ENCODE results near the gene PFKFB2. TPM values are rescaled to one million over a fixed set of nuclear protein-coding genes. Genes with fewer than 3 reads are reported as not detected.

PFKFB2 gene
- total and polyA plus RNA-seq, 8 donors = 4.4 to 28.5 (median 10.4) TPM

DNA sequence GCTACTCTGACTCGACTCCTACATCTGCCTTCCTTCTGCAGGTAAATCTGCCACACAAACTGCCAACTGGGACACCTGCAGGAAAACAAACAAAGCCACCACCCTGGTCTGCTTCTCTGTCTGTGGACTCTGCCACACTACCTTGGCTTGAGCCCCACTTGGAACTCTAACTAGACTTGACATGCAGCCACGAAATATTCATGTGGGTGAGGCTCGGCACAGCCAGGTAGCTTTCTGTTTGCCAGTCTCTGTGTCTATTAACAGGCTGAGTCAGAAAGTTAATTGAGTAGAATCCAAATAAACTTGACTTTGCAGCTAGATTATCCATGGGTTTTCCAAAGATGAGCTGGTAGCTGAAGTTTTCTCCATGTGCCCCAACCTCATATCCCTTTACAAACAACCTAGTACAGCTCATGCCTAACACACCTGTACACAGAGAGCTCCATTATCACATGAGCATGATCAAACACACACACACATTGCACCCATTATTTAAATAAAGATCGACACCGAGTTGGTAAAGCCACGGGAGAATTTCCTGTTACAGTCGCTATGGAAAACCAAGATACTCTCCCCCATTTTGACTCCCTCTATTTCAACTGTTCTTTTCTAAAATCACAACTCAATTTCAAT, 21.3 kb upstream of the PFKFB2 start:
- 9 to 11% methylated on average over 7 of the region's 7 CpGs for WGBS, 2 donors
- peaks cover 17 to 44% (median 34%) of the 10 kb centered on the region in 3 donors for H3K4me1 ChIP-seq
- intact Hi-C loops (cut with DNase I) = no loop called here
- peak in 4 of 6 donors; percentile 73 to 84 (median 80) for DNase-seq
- peak overlapping the region; percentile 11 to 47 (median 40) for H3K4me3 ChIP-seq
- no peaks in the 10 kb centered on the region for H3K36me3 ChIP-seq
- ATAC-seq = peak; percentile 75 to 79 (median 77)
- peak overlapping the region; percentile 41 to 92 (median 76) for H3K27ac ChIP-seq
- no peak for FAIRE-seq
- H3K27me3 ChIP-seq = no peaks in the 10 kb centered on the region
- TF ChIP-seq, protein P1, sequence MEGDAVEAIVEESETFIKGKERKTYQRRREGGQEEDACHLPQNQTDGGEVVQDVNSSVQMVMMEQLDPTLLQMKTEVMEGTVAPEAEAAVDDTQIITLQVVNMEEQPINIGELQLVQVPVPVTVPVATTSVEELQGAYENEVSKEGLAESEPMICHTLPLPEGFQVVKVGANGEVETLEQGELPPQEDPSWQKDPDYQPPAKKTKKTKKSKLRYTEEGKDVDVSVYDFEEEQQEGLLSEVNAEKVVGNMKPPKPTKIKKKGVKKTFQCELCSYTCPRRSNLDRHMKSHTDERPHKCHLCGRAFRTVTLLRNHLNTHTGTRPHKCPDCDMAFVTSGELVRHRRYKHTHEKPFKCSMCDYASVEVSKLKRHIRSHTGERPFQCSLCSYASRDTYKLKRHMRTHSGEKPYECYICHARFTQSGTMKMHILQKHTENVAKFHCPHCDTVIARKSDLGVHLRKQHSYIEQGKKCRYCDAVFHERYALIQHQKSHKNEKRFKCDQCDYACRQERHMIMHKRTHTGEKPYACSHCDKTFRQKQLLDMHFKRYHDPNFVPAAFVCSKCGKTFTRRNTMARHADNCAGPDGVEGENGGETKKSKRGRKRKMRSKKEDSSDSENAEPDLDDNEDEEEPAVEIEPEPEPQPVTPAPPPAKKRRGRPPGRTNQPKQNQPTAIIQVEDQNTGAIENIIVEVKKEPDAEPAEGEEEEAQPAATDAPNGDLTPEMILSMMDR (IDR thresholded peaks at IDR 0.05) = no peak
- H3K9me3 ChIP-seq = no peaks in the 10 kb centered on the region

DNA sequence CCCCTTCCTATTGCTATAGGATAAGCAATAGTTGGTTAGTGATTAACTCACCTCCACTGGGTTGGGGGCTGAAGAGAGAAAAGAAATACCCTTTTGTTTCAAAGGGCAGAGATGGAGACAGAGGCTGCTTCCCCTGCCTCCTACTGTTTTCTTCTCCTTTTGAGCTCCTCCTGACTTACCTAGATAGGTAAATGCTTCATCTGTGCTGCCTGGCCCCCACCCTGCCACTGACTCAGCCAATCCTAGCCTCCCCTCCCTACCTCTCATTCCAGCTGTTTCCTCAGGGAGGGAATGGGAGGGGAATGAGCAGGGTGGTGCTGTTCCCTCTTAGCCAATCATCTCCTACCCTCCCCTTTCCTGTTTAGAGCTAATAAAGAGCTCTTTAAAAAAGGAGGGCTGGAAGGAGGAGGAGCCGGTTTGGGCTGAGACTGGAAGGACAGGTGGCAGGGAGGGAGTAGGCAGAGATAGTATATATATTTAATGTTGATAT, 20.5 kb upstream of the PFKFB2 start, which contains the start of gene C1orf116:
TSS of gene C1orf116 (minus strand) at position 229 of the 490 bp plus-strand sequence. CDS start 5,158 bp downstream, outside the sequence.
- DNase-seq = peak in 5 of 6 donors; percentile 51 to 83 (median 67)
- Histone ChIP-seq H3K27me3 (no peaks in the 10 kb centered on the region), H3K36me3 (no peaks in the 10 kb centered on the region), H3K4me1 (peaks cover 14 to 40% (median 32%) of the 10 kb centered on the region in 3 donors), H3K9me3 (no peaks in the 10 kb centered on the region), H3K27ac (peak within 1 kb of the TSS; percentile 41 to 92 (median 76)), H3K4me3 (peak within 1 kb of the TSS; percentile 11 to 47 (median 40))
- no peak for FAIRE-seq
- ATAC-seq = peak; percentile 84 to 92 (median 87)
- WGBS, 2 donors = 0% methylated on average over 1 of the region's 1 CpG
- intact Hi-C loops (cut with DNase I) = no loop called here
- TF ChIP-seq, protein P1 (IDR thresholded peaks at IDR 0.05) = no peak

DNA sequence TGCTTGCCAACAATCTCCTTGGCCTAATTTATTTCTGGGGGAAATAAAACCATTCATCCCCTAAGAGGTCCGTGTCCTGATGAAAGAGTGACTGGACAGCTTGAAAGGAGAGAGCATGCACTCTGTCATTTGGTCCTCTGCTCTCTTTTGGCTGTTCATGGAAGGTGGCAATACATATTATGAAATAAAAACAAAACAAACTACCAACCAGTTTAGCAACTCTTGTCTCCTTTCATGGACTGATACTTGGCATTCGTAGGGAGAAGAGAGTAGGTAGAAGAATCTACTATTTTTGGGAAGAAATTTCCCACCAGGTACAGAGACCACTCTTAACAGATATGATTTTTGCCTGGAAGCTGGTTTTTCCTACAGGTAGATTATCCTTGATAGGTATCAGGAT, 19.8 kb upstream of the PFKFB2 start:
- no peak for DNase-seq
- H3K27ac ChIP-seq = peak overlapping the region in 3 of 4 donors; percentile 63 to 92 (median 89)
- no peak for FAIRE-seq
- H3K4me1 ChIP-seq = peaks cover 14 to 33% (median 25%) of the 10 kb centered on the region in 3 donors
- H3K9me3 ChIP-seq = no peaks in the 10 kb centered on the region
- peak overlapping the region in 1 of 4 donors; percentile 47 for H3K4me3 ChIP-seq
- WGBS, 2 donors = 25 to 27% methylated on average over 2 of the region's 2 CpGs
- no peaks in the 10 kb centered on the region for H3K36me3 ChIP-seq
- no peak for ATAC-seq
- intact Hi-C loops (cut with DNase I) = no loop called here
- H3K27me3 ChIP-seq = no peaks in the 10 kb centered on the region
- TF ChIP-seq, protein P1 (IDR thresholded peaks at IDR 0.05) = no peak

DNA sequence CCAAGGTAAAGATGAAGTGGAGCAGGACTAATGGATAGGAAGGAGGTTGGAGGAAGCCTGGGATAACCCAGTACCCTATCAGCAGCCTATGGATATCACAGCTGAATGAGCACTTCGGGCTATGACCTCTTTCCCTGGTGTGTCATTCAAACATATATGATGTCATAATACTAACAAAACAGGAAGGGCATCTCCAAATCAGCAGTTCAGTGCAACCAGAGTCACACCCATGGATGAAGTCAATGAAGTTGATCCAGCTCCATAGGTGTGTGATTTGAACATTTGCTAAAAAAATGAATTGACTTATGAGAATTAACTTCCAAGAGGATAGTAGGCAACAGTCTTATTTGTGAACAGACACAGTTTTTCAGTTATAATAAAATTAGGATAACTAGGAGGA, 18.9 kb upstream of the PFKFB2 start:
- no peak for FAIRE-seq
- TF ChIP-seq, protein P1 (IDR thresholded peaks at IDR 0.05) = no peak
- ATAC-seq = no peak
- DNase-seq = no peak
- Histone ChIP-seq H3K9me3 (no peaks in the 10 kb centered on the region), H3K4me3 (no peak overlapping the region), H3K27me3 (no peaks in the 10 kb centered on the region), H3K36me3 (no peaks in the 10 kb centered on the region), H3K27ac (no peak overlapping the region), H3K4me1 (peaks cover 9 to 28% (median 16%) of the 10 kb centered on the region in 3 donors)
- intact Hi-C loops (cut with DNase I) = no loop called here
- WGBS, 2 donors = 42 to 80% methylated on average over 1 of the region's 1 CpG

DNA sequence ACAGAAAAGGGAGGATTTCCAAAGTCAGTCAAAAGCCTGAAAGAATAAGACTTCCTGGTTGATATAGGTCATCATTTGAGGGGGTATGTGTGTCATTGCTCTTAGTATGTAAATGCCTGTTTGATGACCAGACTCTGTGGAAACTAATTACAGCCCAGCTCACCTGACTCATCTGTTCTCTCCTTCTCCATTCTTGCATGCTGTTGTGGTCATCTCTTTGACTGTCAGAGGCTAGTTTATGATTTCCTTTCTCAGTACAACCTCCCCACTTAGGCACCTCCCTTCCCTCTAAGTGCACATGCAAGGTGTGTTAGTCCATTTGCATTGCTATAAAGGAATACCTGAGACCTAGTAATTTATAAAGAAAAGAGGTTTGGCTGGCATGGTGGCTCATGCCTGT, 18.1 kb upstream of the PFKFB2 start:
- ATAC-seq (no peak), DNase-seq (no peak), FAIRE-seq (no peak)
- H3K36me3 ChIP-seq = no peaks in the 10 kb centered on the region
- TF ChIP-seq, protein P1 (IDR thresholded peaks at IDR 0.05) = no peak
- intact Hi-C loops (cut with DNase I) = no loop called here
- no peak overlapping the region for H3K27ac ChIP-seq
- H3K9me3 ChIP-seq = no peaks in the 10 kb centered on the region
- no peak overlapping the region for H3K4me3 ChIP-seq
- peaks cover 9 to 23% (median 16%) of the 10 kb centered on the region in 3 donors for H3K4me1 ChIP-seq
- H3K27me3 ChIP-seq = no peaks in the 10 kb centered on the region

All from pancreas (tissue), 10 donors.